Epithelial cell of prostate (primary cell): ENCODE results near the gene PRPF6.

Experiments used
- DNase-seq: peaks from one replicate; pipeline ENCODE4 v3.0.0-alpha.2; 2011; ENCODE audit warnings: low read depth, low spot score
- H3K27ac ChIP-seq: fragments of 450-650 bp; 2 replicates; pipeline ENCODE4 v1.5.1; 2017; ENCODE audit warnings: mild to moderate bottlenecking

The PRPF6 gene, protein sequence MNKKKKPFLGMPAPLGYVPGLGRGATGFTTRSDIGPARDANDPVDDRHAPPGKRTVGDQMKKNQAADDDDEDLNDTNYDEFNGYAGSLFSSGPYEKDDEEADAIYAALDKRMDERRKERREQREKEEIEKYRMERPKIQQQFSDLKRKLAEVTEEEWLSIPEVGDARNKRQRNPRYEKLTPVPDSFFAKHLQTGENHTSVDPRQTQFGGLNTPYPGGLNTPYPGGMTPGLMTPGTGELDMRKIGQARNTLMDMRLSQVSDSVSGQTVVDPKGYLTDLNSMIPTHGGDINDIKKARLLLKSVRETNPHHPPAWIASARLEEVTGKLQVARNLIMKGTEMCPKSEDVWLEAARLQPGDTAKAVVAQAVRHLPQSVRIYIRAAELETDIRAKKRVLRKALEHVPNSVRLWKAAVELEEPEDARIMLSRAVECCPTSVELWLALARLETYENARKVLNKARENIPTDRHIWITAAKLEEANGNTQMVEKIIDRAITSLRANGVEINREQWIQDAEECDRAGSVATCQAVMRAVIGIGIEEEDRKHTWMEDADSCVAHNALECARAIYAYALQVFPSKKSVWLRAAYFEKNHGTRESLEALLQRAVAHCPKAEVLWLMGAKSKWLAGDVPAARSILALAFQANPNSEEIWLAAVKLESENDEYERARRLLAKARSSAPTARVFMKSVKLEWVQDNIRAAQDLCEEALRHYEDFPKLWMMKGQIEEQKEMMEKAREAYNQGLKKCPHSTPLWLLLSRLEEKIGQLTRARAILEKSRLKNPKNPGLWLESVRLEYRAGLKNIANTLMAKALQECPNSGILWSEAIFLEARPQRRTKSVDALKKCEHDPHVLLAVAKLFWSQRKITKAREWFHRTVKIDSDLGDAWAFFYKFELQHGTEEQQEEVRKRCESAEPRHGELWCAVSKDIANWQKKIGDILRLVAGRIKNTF

DNA sequence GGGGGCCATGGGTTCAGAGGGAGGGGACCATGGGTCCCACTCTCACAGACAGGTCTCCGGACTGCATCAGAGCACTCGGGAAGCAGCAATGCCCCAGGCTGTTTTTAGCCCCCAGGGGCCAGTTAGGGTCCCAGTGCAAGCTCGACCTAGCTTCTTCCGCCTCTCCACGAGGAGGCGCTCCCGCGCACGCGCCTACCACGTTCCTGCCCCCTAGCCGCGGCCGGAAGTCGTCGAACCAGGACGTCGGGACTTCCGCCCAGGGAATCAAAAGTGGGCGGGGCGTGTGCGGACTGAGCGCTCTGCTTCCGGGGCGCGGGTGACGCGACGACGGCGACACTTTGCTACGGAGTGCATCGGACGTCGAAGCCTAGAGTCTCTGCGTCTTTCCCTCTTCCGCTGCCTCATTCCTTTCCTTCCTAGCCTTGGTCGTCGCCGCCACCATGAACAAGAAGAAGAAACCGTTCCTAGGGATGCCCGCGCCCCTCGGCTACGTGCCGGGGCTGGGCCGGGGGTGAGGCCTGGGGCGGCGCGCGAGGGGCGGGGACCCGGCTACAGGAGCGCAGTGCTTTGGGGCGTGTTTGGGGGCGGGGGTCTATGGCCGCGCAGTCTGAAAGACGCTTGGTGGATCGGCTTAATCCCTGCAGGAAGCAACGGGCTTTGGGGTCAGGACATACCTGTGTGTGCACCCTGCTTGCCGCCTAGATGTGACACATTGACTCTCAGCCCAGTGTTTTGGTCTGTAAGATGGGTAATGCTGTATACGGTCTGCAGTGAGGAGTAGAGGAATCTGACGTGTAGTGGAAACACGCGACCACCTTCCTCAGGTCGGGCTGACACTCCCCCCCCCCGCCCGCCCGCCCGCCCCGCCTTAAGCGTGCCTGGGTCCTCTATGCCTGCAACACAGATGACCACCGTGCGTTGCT is at the start of gene PRPF6:
PRPF6 (plus strand) TSS at position 327 of the 923 bp plus-strand sequence; CDS start at position 441, 114 bp downstream.
- peak; percentile 80 for DNase-seq
- H3K27ac ChIP-seq: peak within 1 kb of the TSS; percentile 96

DNA sequence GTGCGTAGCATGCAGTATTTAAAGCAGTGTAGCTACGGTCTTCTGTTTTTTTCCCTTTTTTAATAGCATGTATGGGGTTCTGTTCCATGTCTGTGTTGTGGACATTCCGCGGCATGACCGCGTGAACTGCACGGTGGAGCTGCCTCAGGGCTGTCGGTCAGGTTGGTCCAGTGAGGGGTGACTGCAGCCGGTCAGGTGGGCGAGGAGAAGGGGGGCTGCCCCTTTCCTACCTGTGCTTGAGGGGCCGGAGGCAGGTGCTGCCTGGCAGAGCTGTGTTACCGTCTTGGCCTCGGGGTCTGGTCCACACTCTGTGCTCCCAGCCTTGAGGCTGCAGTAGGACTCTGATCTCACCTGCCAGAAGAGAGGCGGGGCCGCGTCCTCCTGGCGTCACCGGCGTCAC is 49.2 kb upstream of the PRPF6 start:
- DNase-seq: no peak
- H3K27ac ChIP-seq: no peak overlapping the region

DNA sequence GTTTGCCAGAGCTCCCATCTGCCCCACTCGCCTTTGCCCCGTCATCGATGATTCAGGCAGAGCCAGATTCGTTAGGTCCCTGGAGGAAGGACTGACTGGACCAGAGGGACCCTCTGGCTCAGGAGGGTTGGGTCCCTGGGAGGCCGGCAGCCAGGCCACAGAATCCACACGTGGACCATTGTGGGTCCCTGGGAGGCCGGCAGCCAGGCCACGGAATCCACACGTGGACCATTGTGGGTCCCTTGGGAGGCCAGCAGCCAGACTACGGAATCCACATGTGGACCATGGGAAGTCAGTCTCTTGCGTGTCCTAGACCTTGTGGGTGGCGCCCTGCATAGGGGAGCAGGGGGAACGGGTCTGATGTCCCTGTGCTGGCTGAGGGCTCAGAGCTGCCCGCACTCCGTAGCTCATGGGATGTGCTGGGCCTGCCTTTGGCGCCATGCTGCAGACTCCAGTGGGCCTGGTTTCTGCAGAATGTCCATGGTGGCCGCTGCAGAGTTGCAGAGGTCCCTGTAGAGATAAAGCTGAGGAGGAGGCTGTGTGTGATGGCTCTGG is 48.2 kb upstream of the PRPF6 start:
- H3K27ac ChIP-seq: no peak overlapping the region
- DNase-seq: no peak

DNA sequence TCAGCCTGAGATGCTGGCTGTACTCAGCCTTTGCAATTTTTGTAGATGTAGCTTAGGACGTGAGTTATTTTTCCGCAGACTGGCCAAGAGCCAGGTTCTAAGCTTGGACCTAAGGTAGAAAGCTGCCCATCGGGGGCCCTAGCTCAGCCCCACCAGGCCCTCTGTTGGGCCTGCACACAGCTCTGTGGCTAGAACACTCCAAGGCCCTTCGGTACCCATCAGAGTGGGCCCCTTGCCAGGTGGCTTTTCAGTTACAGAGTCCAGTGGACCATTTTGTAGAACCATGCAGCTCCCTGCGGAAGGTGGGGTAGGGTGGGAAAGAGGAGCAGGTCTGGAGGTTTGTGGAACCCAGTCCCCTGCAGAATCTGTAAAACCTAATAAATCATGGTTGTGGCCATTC is 47.3 kb upstream of the PRPF6 start:
- no peak for DNase-seq
- no peak overlapping the region for H3K27ac ChIP-seq

DNA sequence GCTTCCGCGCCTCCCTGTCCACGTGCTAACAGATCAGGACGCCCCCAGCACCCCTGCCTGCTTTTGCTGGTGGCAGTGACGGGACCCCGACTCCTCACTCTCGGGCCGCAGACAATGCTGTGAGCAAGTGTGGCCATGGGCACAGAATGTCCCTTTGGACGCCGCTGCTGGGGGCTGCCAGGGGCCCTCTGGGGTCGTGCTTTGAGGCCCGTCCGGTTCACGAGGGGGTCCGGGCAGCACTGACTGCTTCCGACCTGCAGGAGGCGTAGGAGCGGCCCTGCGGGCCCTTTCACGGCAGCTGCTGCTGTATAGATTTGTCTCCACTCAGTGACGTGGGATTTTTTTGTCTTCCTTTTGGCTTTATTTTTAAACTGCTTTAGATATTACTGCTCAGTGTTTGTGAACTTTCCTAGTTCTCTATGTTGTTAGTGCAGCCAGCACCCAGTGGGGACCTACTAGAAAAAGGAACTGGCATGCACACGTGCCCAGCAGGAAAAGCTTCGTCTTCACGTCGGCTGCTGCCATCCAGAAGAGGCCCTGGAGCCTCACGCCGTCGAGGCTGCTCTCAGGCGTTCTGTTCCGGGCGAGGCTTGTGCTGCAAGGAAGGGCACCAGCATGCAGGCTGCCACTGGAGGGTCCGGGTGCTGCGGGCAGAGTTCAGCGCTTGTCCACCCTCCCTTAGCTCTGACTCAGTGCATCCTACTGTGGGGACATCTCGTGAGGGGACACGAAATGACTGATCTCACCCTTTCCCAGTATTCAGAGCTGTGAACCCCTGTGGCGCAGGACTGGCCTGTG is 46.5 kb upstream of the PRPF6 start:
- H3K27ac ChIP-seq: no peak overlapping the region
- no peak for DNase-seq

DNA sequence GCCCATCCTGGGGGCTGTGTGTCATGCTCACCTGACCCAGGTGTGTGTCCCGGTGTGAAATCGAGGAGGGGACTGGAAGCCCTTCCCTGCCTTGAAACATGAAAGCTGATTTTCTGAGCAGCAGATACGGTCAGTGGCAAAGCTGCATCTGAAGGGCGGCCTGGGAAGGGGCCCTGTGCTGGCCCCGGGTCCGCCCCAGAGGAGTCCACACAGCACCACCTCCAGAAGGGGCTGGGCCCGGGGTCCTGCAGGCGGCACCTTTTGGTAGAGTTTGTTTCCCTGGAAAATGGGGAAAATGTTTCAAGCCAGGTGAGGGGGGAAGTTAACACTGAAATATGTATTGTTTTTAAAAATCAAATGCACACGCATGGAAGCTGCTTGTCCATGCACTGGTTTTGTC is 45.5 kb upstream of the PRPF6 start:
- no peak overlapping the region for H3K27ac ChIP-seq

DNA sequence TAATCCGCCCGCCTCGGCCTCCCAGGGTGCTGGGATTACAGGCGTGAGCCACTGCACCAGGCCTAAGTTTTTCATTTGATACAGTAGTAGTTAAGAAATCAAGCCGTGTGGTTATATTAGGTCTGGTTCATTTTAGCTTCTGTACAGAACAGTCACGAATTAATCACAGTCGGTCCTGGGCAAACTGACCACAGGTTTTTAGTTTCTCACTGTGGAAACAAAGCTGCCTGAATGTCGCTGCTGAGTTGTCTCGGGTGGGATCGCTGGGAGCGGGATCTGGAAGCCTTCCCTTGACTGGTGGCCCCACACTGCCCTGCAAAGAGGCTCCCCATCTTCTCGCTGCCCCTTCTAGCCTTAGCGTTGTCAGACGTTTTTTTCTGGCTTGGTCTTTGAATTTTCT is 43.3 kb upstream of the PRPF6 start:
- no peak for DNase-seq
- no peak overlapping the region for H3K27ac ChIP-seq

More for the DNA sequence above, 45.5 kb upstream of the PRPF6 start:
- DNase-seq: no peak

DNA sequence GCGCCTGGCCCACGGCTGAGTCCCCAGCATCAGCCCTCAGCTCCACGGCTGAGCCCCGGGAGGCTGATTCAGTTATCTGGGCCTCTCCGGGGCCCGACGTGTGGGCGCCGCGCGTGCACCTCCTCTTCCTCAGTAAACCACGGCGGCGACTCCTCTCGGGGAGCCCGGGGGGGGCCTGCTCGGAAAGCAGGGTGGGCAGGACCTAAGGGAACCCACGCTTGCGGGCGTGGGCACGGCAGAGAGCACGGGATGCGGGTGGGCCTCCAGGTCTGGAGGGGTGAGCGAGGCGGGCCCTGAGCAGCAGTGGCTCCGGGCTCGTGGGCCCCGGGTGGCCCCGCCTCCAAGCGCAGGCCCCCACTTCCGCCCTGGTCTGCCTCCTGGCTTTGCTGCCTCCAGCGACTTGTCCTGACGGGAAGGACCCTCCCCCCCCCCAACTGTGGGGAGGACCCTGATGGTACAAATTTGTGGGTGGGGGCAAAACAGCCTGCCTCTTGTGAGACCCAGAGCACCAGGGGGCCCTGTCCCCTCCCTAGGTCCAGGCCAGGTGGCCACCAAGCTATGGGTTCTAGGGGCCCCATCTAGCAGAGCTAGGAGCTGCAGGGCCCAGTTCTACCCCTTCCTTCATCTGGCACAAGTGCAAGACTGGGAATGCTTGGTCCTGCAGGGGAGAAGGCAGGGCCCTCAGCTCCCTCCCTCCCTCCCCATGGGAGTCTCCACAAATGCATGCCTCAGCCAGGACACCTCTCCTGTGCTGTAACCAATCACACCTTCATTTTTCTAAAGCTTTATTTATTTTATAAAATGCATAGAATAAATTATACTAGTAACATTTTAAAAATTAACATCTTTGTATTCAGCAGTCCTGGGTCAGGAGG is 41.6 kb upstream of the PRPF6 start:
- H3K27ac ChIP-seq: no peak overlapping the region
- DNase-seq: no peak

DNA sequence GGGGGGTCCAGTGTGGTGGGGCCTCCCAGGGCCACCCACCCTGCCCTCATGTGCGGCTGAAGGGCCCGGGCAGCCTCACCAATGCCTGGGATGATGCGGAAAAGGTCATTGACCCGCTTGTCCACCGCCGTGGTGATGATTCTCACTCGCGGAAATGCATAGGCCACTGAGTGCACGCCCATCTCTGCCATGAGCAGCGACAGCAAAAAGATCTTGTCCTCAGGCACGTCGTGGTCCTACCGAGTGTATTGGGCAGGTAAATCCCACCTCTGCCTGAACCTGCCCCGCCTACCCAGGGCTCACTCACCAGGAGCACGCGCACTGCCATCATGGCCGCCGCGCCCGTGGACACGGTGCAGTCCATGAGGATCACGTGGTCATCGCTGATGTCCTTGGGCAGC is 40.9 kb upstream of the PRPF6 start:
- DNase-seq: no peak
- no peak overlapping the region for H3K27ac ChIP-seq

DNA sequence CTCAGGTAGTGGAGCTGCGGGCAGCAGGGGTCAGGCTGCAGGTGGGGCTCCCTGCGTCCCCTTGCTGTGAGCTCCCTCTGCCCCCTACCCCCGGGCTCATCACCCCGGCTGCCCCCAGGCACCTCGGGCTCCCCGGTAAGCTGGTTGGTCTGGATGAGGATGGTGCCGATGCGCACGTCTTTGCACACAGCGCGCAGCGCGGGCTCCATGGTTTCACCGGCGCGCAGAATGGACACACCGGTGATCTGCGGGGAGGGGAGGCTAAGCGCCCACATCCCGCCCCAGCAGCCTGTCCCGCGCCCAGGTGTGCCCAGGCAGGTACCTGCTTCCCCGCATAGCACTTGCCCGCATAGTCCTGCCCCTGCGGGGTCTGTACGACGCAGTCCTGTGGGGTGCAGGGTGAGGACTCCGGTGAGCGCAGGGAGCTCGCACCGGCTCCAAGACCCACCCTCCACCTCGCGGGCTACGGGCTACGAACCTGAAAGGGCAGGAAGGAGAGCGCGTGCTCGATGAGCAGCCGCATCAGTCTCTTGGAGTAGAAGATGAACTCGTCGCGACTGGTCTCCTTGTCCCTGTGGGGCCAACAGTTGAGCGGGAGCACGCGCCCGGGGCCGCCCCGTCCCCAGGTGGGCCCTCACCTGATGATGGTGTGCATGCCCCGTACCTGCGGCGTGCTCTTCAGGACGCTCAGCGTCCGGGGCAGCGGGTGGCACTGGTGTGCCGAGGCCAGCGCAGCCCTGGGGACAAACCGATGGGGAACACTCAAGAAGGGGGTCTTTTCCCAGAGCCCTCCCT is 40.3 kb upstream of the PRPF6 start:
- H3K27ac ChIP-seq: peak overlapping the region; percentile 96
- no peak for DNase-seq

DNA sequence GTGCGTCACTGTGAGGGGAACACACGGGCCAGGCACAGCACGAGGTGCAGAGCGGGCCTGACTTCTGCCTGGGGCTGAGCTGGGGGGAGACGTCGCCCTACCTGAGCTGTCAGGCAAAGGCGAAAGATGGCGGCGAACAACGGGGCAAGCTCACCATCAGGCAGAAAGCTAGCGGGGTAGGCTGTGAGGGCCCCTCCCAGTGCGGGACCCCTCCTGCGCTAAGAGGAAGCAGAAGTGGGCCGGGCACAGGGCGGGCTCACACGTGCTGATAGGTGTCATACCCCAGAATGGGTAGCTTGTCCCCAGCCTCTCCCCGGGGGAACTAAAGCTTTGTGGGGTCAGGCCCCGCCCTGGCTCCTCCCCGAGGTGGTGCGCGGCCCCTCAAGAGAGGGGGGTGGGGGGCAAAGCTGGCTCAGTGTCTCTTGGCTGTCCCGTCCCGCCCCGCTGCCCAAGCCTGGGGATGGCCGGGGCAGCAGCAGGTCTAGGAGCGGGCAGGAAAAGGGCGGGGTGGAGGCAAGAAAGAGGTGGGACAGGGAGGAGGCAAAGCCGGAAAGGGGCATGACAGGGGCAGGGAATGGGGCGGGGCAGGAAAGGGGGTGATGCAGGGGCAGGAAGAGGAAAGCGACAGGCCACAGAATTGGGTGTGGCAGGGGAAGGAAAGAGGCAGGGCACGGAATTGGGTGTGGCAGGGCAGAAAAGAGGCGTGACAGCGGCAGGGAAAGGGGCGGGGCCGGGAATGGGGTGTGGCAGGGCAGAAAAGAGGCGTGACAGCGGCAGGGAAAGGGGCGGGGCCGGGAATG is 39.5 kb upstream of the PRPF6 start:
- no peak for DNase-seq
- peak overlapping the region; percentile 96 for H3K27ac ChIP-seq

DNA sequence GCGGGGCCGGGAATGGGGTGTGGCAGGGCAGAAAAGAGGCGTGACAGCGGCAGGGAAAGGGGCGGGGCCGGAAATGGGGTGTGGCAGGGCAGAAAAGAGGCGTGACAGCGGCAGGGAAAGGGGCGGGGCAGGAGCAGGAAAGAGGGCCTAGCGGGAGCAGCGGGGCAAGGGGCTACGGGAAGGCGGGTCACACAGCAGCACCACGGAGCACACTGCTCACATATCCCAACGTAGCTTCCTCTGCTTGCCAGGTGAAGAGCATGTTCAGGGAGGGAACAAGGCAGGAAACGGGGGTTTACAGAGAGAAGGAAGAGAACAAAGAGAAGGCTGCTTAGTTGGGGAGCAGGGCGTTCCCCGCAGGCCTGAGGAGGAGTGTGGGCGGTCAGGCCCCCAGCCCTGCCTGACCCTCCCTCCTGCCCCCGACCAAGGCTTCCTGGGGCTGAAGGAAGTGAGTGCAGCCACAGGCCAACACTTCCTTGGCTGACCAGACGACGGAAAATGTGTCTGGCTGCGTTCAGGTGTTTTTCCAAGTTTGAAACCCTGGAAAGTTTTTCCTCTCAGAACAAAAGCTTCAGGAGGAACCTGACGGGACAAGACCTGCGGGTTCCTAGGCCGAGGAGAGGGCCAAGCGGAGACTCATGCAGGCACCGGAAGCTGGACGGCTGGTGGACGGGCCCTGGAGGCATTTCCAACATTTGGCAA is 38.5 kb upstream of the PRPF6 start:
- DNase-seq: no peak
- H3K27ac ChIP-seq: peak overlapping the region; percentile 97

DNA sequence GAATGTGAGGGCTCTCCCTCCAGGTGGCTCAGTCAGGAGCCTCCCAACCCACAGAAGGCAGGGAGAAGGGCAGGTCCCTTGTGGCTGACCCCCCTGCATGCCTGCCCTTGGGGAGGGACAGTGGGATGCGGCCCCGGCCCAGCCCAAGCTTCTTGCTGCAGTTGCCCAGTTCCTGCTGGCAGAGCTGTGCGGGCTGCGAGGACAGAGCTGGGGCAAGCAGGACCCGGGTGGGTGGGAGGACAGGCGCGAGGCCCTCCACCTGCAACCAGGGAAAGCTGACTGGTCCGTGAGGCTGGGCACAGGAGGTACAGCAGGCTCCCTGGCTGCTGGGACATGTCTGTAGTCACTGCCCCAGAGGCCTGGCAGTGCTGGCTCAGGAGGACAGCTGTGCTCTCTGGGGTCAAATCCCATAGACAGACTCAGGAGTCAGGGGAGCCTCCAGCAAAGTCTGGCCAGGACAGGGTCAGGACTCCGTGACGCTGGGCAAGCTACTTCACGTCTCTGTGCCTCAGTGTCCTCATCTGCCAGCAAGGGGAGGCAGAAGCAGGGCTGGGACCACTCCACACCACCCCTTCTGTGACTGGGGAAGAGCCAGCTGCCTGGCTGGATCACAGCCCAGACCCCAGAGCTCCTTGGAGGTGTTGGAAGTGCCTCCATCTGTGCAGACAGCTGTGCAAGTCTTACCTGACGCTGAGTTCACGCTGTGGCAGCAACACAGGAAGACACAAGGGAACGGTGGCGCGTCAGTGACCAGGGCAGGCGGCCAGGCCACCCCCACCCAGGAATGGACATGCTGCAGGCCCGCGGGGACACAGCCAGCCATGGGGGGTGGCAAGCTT is 37.7 kb upstream of the PRPF6 start:
- no peak for DNase-seq
- peak overlapping the region; percentile 97 for H3K27ac ChIP-seq

DNA sequence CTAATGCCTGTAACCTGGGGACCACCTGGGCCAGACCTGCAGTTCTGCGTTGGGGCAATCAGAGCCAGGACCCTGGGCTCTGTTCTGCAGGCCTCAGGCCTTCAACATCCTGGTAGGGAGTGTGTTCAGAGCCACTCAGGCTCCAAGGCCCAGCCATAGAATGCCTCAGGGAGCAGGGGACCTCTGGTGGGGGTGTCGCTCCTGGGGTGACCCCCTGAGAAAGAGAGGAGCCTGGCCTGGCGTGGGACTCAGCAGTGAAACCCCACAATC is 37.2 kb upstream of the PRPF6 start:
- DNase-seq: no peak
- H3K27ac ChIP-seq: peak overlapping the region; percentile 97
